Osteoblast (primary cell): ENCODE data around the gene ABHD17B. TPM values are rescaled to one million over a fixed set of nuclear protein-coding genes. Genes with fewer than 3 reads are reported as not detected.

Source experiments
- DNase-seq: peaks from one replicate; pipeline ENCODE4 v3.0.0; 2011; ENCODE audit warnings: low spot score, mixed read lengths; ENCODE audit not compliant: insufficient read length; ENCODE audit errors: missing footprints
- H2AFZ ChIP-seq: 2 replicates; pipeline ENCODE4 v1.6.0; 2011; ENCODE audit warnings: mild to moderate bottlenecking, low read length
- H3K27ac ChIP-seq: 2 replicates; pipeline ENCODE4 v1.5.1; 2011; ENCODE audit warnings: mild to moderate bottlenecking, low read depth, low read length, moderate library complexity
- H3K27me3 ChIP-seq: 2 replicates; pipeline ENCODE4 v1.6.0; 2012; ENCODE audit warnings: mild to moderate bottlenecking, control low read depth, inconsistent platforms, low read length, moderate library complexity; ENCODE audit not compliant: insufficient read depth
- H3K36me3 ChIP-seq: 2 replicates; pipeline ENCODE4 v1.5.1; 2011; ENCODE audit warnings: mild to moderate bottlenecking, low read length, control low read depth, moderate library complexity; ENCODE audit not compliant: insufficient read depth
- H3K4me1 ChIP-seq: 2 replicates; pipeline ENCODE4 v1.5.1; 2011; ENCODE audit warnings: mild to moderate bottlenecking, low read length, control low read depth, moderate library complexity; ENCODE audit not compliant: insufficient read depth
- H3K4me2 ChIP-seq: 2 replicates; pipeline ENCODE4 v1.6.0; 2011; ENCODE audit warnings: mild to moderate bottlenecking, low read length; ENCODE audit not compliant: insufficient read depth
- H3K4me3 ChIP-seq: fragments of 200-600 bp; sonication (generic); 3 replicates; pipeline ENCODE4 v1.5.1; 2012; ENCODE audit warnings: mild to moderate bottlenecking, low read length, inconsistent platforms; ENCODE audit not compliant: insufficient read depth
- H3K79me2 ChIP-seq: 2 replicates; pipeline ENCODE4 v1.6.0; 2012; ENCODE audit warnings: mild to moderate bottlenecking, low read length, control low read depth, inconsistent platforms; ENCODE audit not compliant: insufficient read depth
- H3K9me3 ChIP-seq: 2 replicates; pipeline ENCODE4 v1.5.1; 2011; ENCODE audit warnings: low read depth, low read length, control low read depth
- H4K20me1 ChIP-seq: 2 replicates; pipeline ENCODE4 v1.6.0; 2012; ENCODE audit warnings: mild to moderate bottlenecking, low read length, control low read depth; ENCODE audit not compliant: insufficient read depth
- total RNA-seq: library from RNA; depleted of rRNA; stranded (reverse); fragments of >200 nt; gene quantifications from 2 replicates; pipeline ENCODE4 v1.2.3, GENCODE V29; 2012
- TF ChIP-seq, protein P1 (sequence below): IDR thresholded peaks from 2 replicates; pipeline ENCODE4 v1.5.1; 2011; ENCODE audit warnings: mild to moderate bottlenecking, low read depth, low read length, moderate library complexity; ENCODE audit errors: extremely low read depth

Gene ABHD17B
- total RNA-seq, 1 donor, result 21.4 TPM

GRCh38 chr9:71824257-71824656, 86.7 kb downstream of the ABHD17B start:
- TF ChIP-seq, protein P1, sequence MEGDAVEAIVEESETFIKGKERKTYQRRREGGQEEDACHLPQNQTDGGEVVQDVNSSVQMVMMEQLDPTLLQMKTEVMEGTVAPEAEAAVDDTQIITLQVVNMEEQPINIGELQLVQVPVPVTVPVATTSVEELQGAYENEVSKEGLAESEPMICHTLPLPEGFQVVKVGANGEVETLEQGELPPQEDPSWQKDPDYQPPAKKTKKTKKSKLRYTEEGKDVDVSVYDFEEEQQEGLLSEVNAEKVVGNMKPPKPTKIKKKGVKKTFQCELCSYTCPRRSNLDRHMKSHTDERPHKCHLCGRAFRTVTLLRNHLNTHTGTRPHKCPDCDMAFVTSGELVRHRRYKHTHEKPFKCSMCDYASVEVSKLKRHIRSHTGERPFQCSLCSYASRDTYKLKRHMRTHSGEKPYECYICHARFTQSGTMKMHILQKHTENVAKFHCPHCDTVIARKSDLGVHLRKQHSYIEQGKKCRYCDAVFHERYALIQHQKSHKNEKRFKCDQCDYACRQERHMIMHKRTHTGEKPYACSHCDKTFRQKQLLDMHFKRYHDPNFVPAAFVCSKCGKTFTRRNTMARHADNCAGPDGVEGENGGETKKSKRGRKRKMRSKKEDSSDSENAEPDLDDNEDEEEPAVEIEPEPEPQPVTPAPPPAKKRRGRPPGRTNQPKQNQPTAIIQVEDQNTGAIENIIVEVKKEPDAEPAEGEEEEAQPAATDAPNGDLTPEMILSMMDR, result no peak
- Histone ChIP-seq H4K20me1 (no peaks in the 10 kb centered on the region), H3K27ac (no peak overlapping the region), H3K4me1 (peaks cover 5% of the 10 kb centered on the region), H3K36me3 (no peaks in the 10 kb centered on the region), H2AFZ (no peak overlapping the region), H3K4me2 (no peak overlapping the region), H3K4me3 (no peak overlapping the region), H3K79me2 (no peaks in the 10 kb centered on the region), H3K27me3 (no peaks in the 10 kb centered on the region), H3K9me3 (no peaks in the 10 kb centered on the region)
- DNase-seq, result no peak

DNA sequence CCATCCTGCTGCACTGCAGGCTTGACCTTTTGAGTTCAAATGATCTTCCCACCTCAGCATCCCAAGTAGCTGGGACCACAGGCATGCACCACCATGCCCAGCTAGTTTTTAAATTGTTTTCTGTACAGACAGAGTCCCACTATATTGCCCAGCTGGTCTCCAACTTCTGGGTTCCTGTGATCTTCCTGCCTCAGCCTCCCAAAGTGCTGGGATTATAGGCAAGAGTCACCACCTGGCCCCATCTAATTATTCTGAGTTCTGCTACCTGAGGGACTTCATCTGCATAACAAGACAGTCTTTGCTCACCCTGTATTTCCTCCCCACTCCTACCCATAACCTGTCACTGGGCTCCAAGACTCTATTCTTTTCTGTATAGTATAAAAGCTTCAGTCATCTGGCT, 88.1 kb downstream of the ABHD17B start:
- Histone ChIP-seq H3K4me1 (peaks cover 5% of the 10 kb centered on the region), H3K4me3 (no peak overlapping the region), H3K27me3 (no peaks in the 10 kb centered on the region), H3K4me2 (no peak overlapping the region), H3K36me3 (no peaks in the 10 kb centered on the region), H3K79me2 (no peaks in the 10 kb centered on the region), H2AFZ (no peak overlapping the region), H3K9me3 (no peaks in the 10 kb centered on the region), H4K20me1 (no peaks in the 10 kb centered on the region), H3K27ac (no peak overlapping the region)
- no peak for DNase-seq
- TF ChIP-seq, protein P1, result no peak

DNA sequence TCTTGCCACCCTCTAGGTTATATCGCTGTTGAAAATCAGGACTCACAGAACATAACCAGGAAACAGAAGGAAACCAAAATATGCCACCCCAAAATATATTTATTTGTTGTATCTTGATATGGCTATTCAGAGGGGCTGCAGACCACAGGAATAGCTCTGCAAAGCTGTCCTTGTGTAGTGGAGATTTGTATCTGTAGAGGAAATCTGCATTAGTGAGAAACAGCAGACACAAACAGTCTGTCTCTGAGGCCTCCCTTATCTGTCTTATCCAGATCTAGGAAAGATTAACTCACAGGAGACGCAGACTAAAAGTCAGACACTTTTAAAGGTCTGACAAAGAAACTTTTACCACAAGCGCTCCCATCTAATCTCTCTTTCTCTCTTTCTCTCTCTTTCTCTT, 88.5 kb downstream of the ABHD17B start:
- Histone ChIP-seq H3K27me3 (no peaks in the 10 kb centered on the region), H3K9me3 (no peaks in the 10 kb centered on the region), H3K4me1 (peaks cover 5% of the 10 kb centered on the region), H3K4me2 (no peak overlapping the region), H3K36me3 (no peaks in the 10 kb centered on the region), H3K27ac (no peak overlapping the region), H4K20me1 (no peaks in the 10 kb centered on the region), H3K79me2 (no peaks in the 10 kb centered on the region), H3K4me3 (no peak overlapping the region), H2AFZ (no peak overlapping the region)
- peak; percentile 48 for DNase-seq
- TF ChIP-seq, protein P1, result no peak

GRCh38 chr9:71821405-71821804, 89.6 kb downstream of the ABHD17B start:
- no peak overlapping the region for H3K4me3 ChIP-seq
- no peaks in the 10 kb centered on the region for H3K9me3 ChIP-seq
- H3K27me3 ChIP-seq, result no peaks in the 10 kb centered on the region
- H3K79me2 ChIP-seq, result no peaks in the 10 kb centered on the region
- no peak overlapping the region for H2AFZ ChIP-seq
- H4K20me1 ChIP-seq, result no peaks in the 10 kb centered on the region
- no peaks in the 10 kb centered on the region for H3K36me3 ChIP-seq
- DNase-seq, result no peak
- H3K27ac ChIP-seq, result no peak overlapping the region
- peaks cover 5% of the 10 kb centered on the region for H3K4me1 ChIP-seq
- TF ChIP-seq, protein P1, result no peak
- H3K4me2 ChIP-seq, result no peak overlapping the region
